GM12878 (cell line): Measurements from ENCODE around the gene DCTPP1. TPM values are rescaled to one million over a fixed set of nuclear protein-coding genes. Genes with fewer than 3 reads are reported as not detected.

Source experiments
- ATF7 ChIP-seq: fragments of 450-650 bp; IDR thresholded peaks from 2 replicates; pipeline ENCODE4 v1.6.1; 2016; ENCODE audit warnings: low read depth, mild to moderate bottlenecking
- CHD2 ChIP-seq: IDR thresholded peaks from 2 replicates; pipeline ENCODE4 v1.6.1; 2011; ENCODE audit warnings: low read depth, low read length, improper control_type of control experiment, borderline replicate concordance
- CREM ChIP-seq: IDR thresholded peaks from 2 replicates; pipeline ENCODE4 v1.6.1; 2014; ENCODE audit warnings: antibody characterized with exemption, low read depth
- EED ChIP-seq: sonication (generic); IDR thresholded peaks from 2 replicates; pipeline ENCODE4 v1.6.1; 2016; ENCODE audit warnings: antibody characterized with exemption, low read depth
- HCFC1 ChIP-seq: fragments of 150-350 bp; IDR thresholded peaks from 2 replicates; pipeline ENCODE4 v1.6.1; 2014; ENCODE audit warnings: low read length
- HDAC6 ChIP-seq: fragments of 200-600 bp; sonication (generic); IDR thresholded peaks from one replicate; pipeline ENCODE4 v1.8.0; 2017; ENCODE audit warnings: antibody characterized with exemption; ENCODE audit not compliant: unreplicated experiment
- HDGF ChIP-seq: fragments of 450-650 bp; IDR thresholded peaks from 2 replicates; pipeline ENCODE4 v1.6.1; 2016; ENCODE audit warnings: antibody characterized with exemption
- JUND ChIP-seq: IDR thresholded peaks from 2 replicates; pipeline ENCODE4 v1.6.1; 2012; ENCODE audit warnings: low read depth, mild to moderate bottlenecking, low read length, improper control_type of control experiment, moderate library complexity
- KLF5 ChIP-seq: fragments of 450-650 bp; IDR thresholded peaks from 2 replicates; pipeline ENCODE4 v1.6.1; 2014; ENCODE audit warnings: mild to moderate bottlenecking; ENCODE audit not compliant: partially characterized antibody
- MEF2A ChIP-seq: IDR thresholded peaks from 2 replicates; pipeline ENCODE4 v1.6.1; 2011; ENCODE audit warnings: low read depth, mild to moderate bottlenecking, low read length, moderate library complexity; ENCODE audit not compliant: insufficient read depth
- POLR2AphosphoS5 ChIP-seq: IDR thresholded peaks from 2 replicates; pipeline ENCODE4 v1.6.1; 2011; ENCODE audit warnings: mild to moderate bottlenecking, low read length, inconsistent platforms
- RB1 ChIP-seq: fragments of 450-650 bp; formaldehyde crosslinking; IDR thresholded peaks from 2 replicates; pipeline ENCODE4 v1.6.1; 2017; ENCODE audit warnings: mild to moderate bottlenecking, borderline replicate concordance
- STAT3 ChIP-seq: IDR thresholded peaks from 2 replicates; pipeline ENCODE4 v1.6.1; 2011; ENCODE audit warnings: low read depth, low read length, improper control_type of control experiment
- WRNIP1 ChIP-seq: IDR thresholded peaks from 2 replicates; pipeline ENCODE4 v1.6.1; 2011; ENCODE audit warnings: low read depth, low read length, improper control_type of control experiment, borderline replicate concordance
- ZBTB4 ChIP-seq: fragments of 450-650 bp; formaldehyde crosslinking; IDR thresholded peaks from 2 replicates; pipeline ENCODE4 v1.4.0; 2022; ENCODE audit warnings: mild to moderate bottlenecking, moderate library complexity
- polyA plus RNA-seq, 11 experiments: library from polyadenylated mRNA; depleted of rRNA in 4 of 11; unstranded in 6 of 11; stranded (reverse) in 5 of 11; fragments of >200 nt; fragmentation: Nextera tagmentation in 4 of 11; fragmentation: Illumina TruSeq in 1 of 11; extraction: Ambion mirVana in 4 of 11; extraction: Trizol in 1 of 11; gene quantifications; 1 replicate in 1 of 11; 2 replicates in 10 of 11; pipeline versions ENCODE4 v1.2.1 to v1.2.3, GENCODE V29; 2011 to 2016; ENCODE audit warnings: inconsistent platforms in 2 of 11, missing spikeins in 2 of 11, low read depth in 1 of 11
- total RNA-seq, 4 experiments: library from RNA; depleted of rRNA in 3 of 4; stranded (reverse); fragments of >200 nt in 3 of 4; fragmentation: Illumina TruSeq in 1 of 4; extraction: Trizol in 1 of 4; gene quantifications; 2 replicates each; pipeline versions ENCODE4 v1.2.1 to v1.2.3, GENCODE V29; 2013 to 2021
- TF ChIP-seq, protein P1 (sequence below): fragments of 450-650 bp; IDR thresholded peaks from 2 replicates; pipeline ENCODE4 v1.6.1; 2017; ENCODE audit warnings: low read depth, mild to moderate bottlenecking, moderate library complexity
- TF ChIP-seq, protein P2 (sequence below): fragments of 450-650 bp; IDR thresholded peaks from 2 replicates; pipeline ENCODE4 v1.6.1; 2016; ENCODE audit warnings: mild to moderate bottlenecking, moderate library complexity, borderline replicate concordance
- TF ChIP-seq, protein P3 (sequence below): fragments of 450-650 bp; IDR thresholded peaks from 2 replicates; pipeline ENCODE4 v1.6.1; 2018; ENCODE audit warnings: borderline replicate concordance, mild to moderate bottlenecking; ENCODE audit not compliant: partially characterized antibody

The DCTPP1 gene
- total and polyA plus RNA-seq, 10 of the 15 experiments (the other 5 are each of a cell fraction or from before 2014, with no cell fraction given) = 72.1 to 266 (median 157) TPM

GRCh38 chr16:30457743-30458560, 28.1 kb upstream of the DCTPP1 start (continued):
- TF ChIP-seq HDGF (peak; percentile 77; the same call in 1 of the 2 replicates), JUND (no peak), MEF2A (no peak), HDAC6 (no peak), CHD2 (no peak), CREM (no peak), STAT3 (no peak), ZBTB4 (CRISPR knock-in tag) (no peak), EED (0 out of 2 replicates have a peak, but pooled peaks have one; percentile 5), ATF7 (0 out of 2 replicates have a peak, but pooled peaks have one; percentile 28), KLF5 (no peak), POLR2AphosphoS5 (0 out of 2 replicates have a peak, but pooled peaks have one; percentile 39), WRNIP1 (no peak), RB1 (no peak), HCFC1 (no peak)
- TF ChIP-seq, protein P1, sequence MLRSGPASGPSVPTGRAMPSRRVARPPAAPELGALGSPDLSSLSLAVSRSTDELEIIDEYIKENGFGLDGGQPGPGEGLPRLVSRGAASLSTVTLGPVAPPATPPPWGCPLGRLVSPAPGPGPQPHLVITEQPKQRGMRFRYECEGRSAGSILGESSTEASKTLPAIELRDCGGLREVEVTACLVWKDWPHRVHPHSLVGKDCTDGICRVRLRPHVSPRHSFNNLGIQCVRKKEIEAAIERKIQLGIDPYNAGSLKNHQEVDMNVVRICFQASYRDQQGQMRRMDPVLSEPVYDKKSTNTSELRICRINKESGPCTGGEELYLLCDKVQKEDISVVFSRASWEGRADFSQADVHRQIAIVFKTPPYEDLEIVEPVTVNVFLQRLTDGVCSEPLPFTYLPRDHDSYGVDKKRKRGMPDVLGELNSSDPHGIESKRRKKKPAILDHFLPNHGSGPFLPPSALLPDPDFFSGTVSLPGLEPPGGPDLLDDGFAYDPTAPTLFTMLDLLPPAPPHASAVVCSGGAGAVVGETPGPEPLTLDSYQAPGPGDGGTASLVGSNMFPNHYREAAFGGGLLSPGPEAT = no peak
- TF ChIP-seq, protein P2, sequence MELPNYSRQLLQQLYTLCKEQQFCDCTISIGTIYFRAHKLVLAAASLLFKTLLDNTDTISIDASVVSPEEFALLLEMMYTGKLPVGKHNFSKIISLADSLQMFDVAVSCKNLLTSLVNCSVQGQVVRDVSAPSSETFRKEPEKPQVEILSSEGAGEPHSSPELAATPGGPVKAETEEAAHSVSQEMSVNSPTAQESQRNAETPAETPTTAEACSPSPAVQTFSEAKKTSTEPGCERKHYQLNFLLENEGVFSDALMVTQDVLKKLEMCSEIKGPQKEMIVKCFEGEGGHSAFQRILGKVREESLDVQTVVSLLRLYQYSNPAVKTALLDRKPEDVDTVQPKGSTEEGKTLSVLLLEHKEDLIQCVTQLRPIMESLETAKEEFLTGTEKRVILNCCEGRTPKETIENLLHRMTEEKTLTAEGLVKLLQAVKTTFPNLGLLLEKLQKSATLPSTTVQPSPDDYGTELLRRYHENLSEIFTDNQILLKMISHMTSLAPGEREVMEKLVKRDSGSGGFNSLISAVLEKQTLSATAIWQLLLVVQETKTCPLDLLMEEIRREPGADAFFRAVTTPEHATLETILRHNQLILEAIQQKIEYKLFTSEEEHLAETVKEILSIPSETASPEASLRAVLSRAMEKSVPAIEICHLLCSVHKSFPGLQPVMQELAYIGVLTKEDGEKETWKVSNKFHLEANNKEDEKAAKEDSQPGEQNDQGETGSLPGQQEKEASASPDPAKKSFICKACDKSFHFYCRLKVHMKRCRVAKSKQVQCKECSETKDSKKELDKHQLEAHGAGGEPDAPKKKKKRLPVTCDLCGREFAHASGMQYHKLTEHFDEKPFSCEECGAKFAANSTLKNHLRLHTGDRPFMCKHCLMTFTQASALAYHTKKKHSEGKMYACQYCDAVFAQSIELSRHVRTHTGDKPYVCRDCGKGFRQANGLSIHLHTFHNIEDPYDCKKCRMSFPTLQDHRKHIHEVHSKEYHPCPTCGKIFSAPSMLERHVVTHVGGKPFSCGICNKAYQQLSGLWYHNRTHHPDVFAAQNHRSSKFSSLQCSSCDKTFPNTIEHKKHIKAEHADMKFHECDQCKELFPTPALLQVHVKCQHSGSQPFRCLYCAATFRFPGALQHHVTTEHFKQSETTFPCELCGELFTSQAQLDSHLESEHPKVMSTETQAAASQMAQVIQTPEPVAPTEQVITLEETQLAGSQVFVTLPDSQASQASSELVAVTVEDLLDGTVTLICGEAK = peak; percentile 16; the same call in 1 of the 2 replicates
- TF ChIP-seq, protein P3, sequence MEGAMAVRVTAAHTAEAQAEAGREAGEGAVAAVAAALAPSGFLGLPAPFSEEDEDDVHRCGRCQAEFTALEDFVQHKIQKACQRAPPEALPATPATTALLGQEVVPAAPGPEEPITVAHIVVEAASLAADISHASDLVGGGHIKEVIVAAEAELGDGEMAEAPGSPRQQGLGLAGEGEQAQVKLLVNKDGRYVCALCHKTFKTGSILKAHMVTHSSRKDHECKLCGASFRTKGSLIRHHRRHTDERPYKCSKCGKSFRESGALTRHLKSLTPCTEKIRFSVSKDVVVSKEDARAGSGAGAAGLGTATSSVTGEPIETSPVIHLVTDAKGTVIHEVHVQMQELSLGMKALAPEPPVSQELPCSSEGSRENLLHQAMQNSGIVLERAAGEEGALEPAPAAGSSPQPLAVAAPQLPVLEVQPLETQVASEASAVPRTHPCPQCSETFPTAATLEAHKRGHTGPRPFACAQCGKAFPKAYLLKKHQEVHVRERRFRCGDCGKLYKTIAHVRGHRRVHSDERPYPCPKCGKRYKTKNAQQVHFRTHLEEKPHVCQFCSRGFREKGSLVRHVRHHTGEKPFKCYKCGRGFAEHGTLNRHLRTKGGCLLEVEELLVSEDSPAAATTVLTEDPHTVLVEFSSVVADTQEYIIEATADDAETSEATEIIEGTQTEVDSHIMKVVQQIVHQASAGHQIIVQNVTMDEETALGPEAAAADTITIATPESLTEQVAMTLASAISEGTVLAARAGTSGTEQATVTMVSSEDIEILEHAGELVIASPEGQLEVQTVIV = no peak
